Mucosa of descending colon (tissue), 3 donors: ENCODE measurements around the gene MAP10. TPM values are rescaled to one million over a fixed set of nuclear protein-coding genes. Genes with fewer than 3 reads are reported as not detected.
A peak's percentile ranks its signal among the peaks of the same experiment; 100 is the strongest.

Experiments
- ATAC-seq: fragments of 200-7000 bp; cut with Tn5 transposase; one replicate; pipeline ENCODE4 v1.9.1; 2020; ENCODE audit warnings: mild to moderate bottlenecking, moderate library complexity
- DNase-seq, 3 donors: peaks; one replicate each; pipeline ENCODE4 v3.0.0-alpha.2; 2020
- H3K36me3 ChIP-seq: fragments of 200-600 bp; one replicate; pipeline ENCODE4 v1.8.0; 2021; ENCODE audit warnings: low read depth, mild to moderate bottlenecking
- H3K4me1 ChIP-seq: fragments of 200-600 bp; one replicate; pipeline ENCODE4 v1.8.0; 2021; ENCODE audit warnings: low read depth, mild to moderate bottlenecking
- H3K4me3 ChIP-seq: fragments of 200-600 bp; one replicate; pipeline ENCODE4 v1.8.0; 2021; ENCODE audit warnings: mild to moderate bottlenecking
- H3K9me3 ChIP-seq: fragments of 200-600 bp; one replicate; pipeline ENCODE4 v1.8.0; 2021; ENCODE audit warnings: mild to moderate bottlenecking
- CTCF ChIP-seq: fragments of 200-600 bp; IDR thresholded peaks from one replicate; pipeline ENCODE4 v1.8.0; 2022; ENCODE audit warnings: antibody characterized with exemption, mild to moderate bottlenecking
- intact Hi-C, 2 donors: fragments of 100-400 bp; cut with DNase I in 1 of 2; cut with micrococcal nuclease in 1 of 2; formaldehyde crosslinking; loops; one replicate each; pipeline versions ENCODE4 v1.11.0 to v1.11.1; 2022; cut with DNase I, micrococcal nuclease
- total RNA-seq, 3 donors: library from RNA; stranded (reverse); fragmentation: NEBNext Ultra II Directional in 2 of 3; extraction: Animal tissue kit (Norgen Biotek cat#: 25700) in 2 of 3; gene quantifications; one replicate each; pipeline versions ENCODE4 v1.2.1 to v1.2.4, GENCODE V29; 2021 to 2023
- donor health status: DM: no; HTN: no; CAD: no; lungs with moderate emphysema.
- donor health status: DM: no; HTN: no; CAD: no.
- donor health status: DM: no; HTN: yes; CAD: no.

MAP10 gene
- total RNA-seq, 3 donors from 2014 or later, result 1.6 to 4.3 (median 2.2) TPM

GRCh38 chr1:232816324-232816723, 11.1 kb downstream of the MAP10 start:
- no peaks in the 10 kb centered on the region for H3K36me3 ChIP-seq
- intact Hi-C loops, result no loop called here
- H3K4me1 ChIP-seq, result no peaks in the 10 kb centered on the region
- peak; percentile 31 for ATAC-seq
- DNase-seq, result no peak
- no peaks in the 10 kb centered on the region for H3K9me3 ChIP-seq
- no peak overlapping the region for H3K4me3 ChIP-seq
- no peak for TF ChIP-seq CTCF

- ATAC-seq (no peak), DNase-seq (no peak)
- no peaks in the 10 kb centered on the region for H3K36me3 ChIP-seq
- H3K4me1 ChIP-seq, result no peaks in the 10 kb centered on the region
- no peak for TF ChIP-seq CTCF
- no peak overlapping the region for H3K4me3 ChIP-seq
- no peaks in the 10 kb centered on the region for H3K9me3 ChIP-seq
- intact Hi-C loops, result no loop called here
These were observed 12.8 kb downstream of the MAP10 start for GRCh38 chr1:232818040-232818439.

GRCh38 chr1:232820431-232820830, 15.2 kb downstream of the MAP10 start:
- ATAC-seq, result no peak
- no peak for TF ChIP-seq CTCF
- H3K4me1 ChIP-seq, result no peaks in the 10 kb centered on the region
- no peak for DNase-seq
- H3K4me3 ChIP-seq, result no peak overlapping the region
- intact Hi-C loops, result no loop called here
- H3K9me3 ChIP-seq, result no peaks in the 10 kb centered on the region
- H3K36me3 ChIP-seq, result no peaks in the 10 kb centered on the region

- Histone ChIP-seq H3K9me3 (no peaks in the 10 kb centered on the region), H3K36me3 (no peaks in the 10 kb centered on the region), H3K4me3 (no peak overlapping the region), H3K4me1 (no peaks in the 10 kb centered on the region)
- DNase-seq (no peak), ATAC-seq (no peak)
- no peak for TF ChIP-seq CTCF
- intact Hi-C loops, result no loop called here
These were observed 17.3 kb downstream of the MAP10 start for GRCh38 chr1:232822530-232822929.

GRCh38 chr1:232826318-232826717, 21.1 kb downstream of the MAP10 start:
- no peaks in the 10 kb centered on the region for H3K9me3 ChIP-seq
- H3K4me3 ChIP-seq, result no peak overlapping the region
- no peak for DNase-seq
- TF ChIP-seq CTCF, result no peak
- intact Hi-C loops, result no loop called here
- no peak for ATAC-seq
- no peaks in the 10 kb centered on the region for H3K36me3 ChIP-seq
- no peaks in the 10 kb centered on the region for H3K4me1 ChIP-seq

- Histone ChIP-seq H3K4me3 (no peak overlapping the region), H3K4me1 (no peaks in the 10 kb centered on the region), H3K36me3 (no peaks in the 10 kb centered on the region), H3K9me3 (no peaks in the 10 kb centered on the region)
- no peak for TF ChIP-seq CTCF
- ATAC-seq (no peak), DNase-seq (no peak)
- intact Hi-C loops, result no loop called here
These were observed 25.4 kb downstream of the MAP10 start for GRCh38 chr1:232830661-232831060.
